ENCODE data around the gene STPG1. TPM values are rescaled to one million over a fixed set of nuclear protein-coding genes. Genes with fewer than 3 reads are reported as not detected.

Gene STPG1
- total RNA-seq, 2 experiments from 2014 or later: 1.8 to 2.4 TPM

- H3K4me3 ChIP-seq (ENCODE audit: low read length): no peak overlapping the region
- ATAC-seq (ENCODE audit: poor library complexity): no peak
- H3K27me3 ChIP-seq (ENCODE audit: control insufficient read depth in 1 of 2, insufficient read depth in 2 of 2, low read length in 2 of 2): peaks cover 17 to 20% of the 10 kb centered on the region in 2 experiments
- peaks cover 54% of the 10 kb centered on the region for H3K4me1 Mint-ChIP-seq (ENCODE audit: low read depth)
- no peaks in the 10 kb centered on the region for H3K36me3 ChIP-seq (ENCODE audit: insufficient read depth, low read length)
- no peak for DNase-seq
- H3K27me3 Mint-ChIP-seq: peaks cover 25% of the 10 kb centered on the region
- no peak for TF ChIP-seq CTCF (IDR thresholded peaks at IDR 0.05)
- ChIA-PET CTCF (interaction anchor here (1.0 kb wide), 1 partner anchor 173 kb away, joined by 3 read pairs; no protein-coding TSS in a partner anchor), POLR2A (no interaction called here)
- no peak overlapping the region for H3K27ac ChIP-seq (ENCODE audit: low read depth in 1 of 2, low read length in 2 of 2)
- H3K4me3 Mint-ChIP-seq: peak overlapping the region; percentile 78
- H3K36me3 Mint-ChIP-seq (ENCODE audit: low read depth): no peaks in the 10 kb centered on the region
- no peaks in the 10 kb centered on the region for H3K9me3 ChIP-seq (ENCODE audit: control insufficient read depth in 1 of 2, insufficient read depth in 1 of 2, low read length in 2 of 2)
- intact Hi-C loops (cut with DNase I, micrococcal nuclease): loop anchor here in 1 of 2 experiments (5.0 kb wide), 1 partner anchor 69 kb away; no protein-coding TSS in a partner anchor
- no peak overlapping the region for H3K27ac Mint-ChIP-seq
- H3K9me3 Mint-ChIP-seq: no peaks in the 10 kb centered on the region
- H3K4me1 ChIP-seq (ENCODE audit: insufficient read depth, low read length): peaks cover 46% of the 10 kb centered on the region
Measured at GRCh38 chr1:24323281-24323680, 90.3 kb downstream of the STPG1 start.

GRCh38 chr1:24322470-24323177, 91.0 kb downstream of the STPG1 start:
- H3K9me3 ChIP-seq (ENCODE audit: control insufficient read depth in 1 of 2, insufficient read depth in 1 of 2, low read length in 2 of 2): no peaks in the 10 kb centered on the region
- DNase-seq (peak in 1 of 14 experiments; percentile 14), ATAC-seq (ENCODE audit: poor library complexity) (no peak)
- no peak overlapping the region for H3K27ac ChIP-seq (ENCODE audit: low read depth in 1 of 2, low read length in 2 of 2)
- Mint-ChIP-seq H3K27me3 (peaks cover 32% of the 10 kb centered on the region), H3K27ac (no peak overlapping the region), H3K9me3 (no peaks in the 10 kb centered on the region), H3K36me3 (ENCODE audit: low read depth) (no peaks in the 10 kb centered on the region), H3K4me1 (ENCODE audit: low read depth) (peaks cover 56% of the 10 kb centered on the region), H3K4me3 (peak overlapping the region; percentile 78)
- H3K4me1 ChIP-seq (ENCODE audit: insufficient read depth, low read length): peaks cover 46% of the 10 kb centered on the region
- no peak for TF ChIP-seq CTCF (IDR thresholded peaks at IDR 0.05)
- ChIA-PET CTCF (interaction anchor here (1.0 to 3.1 kb wide), 2 partner anchors 69 to 172 kb away, joined by 3 to 10 read pairs; no protein-coding TSS in a partner anchor), POLR2A (interaction anchor here (0.8 to 1.7 kb wide), 4 partner anchors 9 to 69 kb away, joined by 3 to 7 read pairs (median 4); no protein-coding TSS in a partner anchor)
- intact Hi-C loops (cut with DNase I, micrococcal nuclease): loop anchor here in 1 of 2 experiments (5.0 kb wide), 1 partner anchor 70 kb away; no protein-coding TSS in a partner anchor
- H3K27me3 ChIP-seq (ENCODE audit: control insufficient read depth in 1 of 2, insufficient read depth in 2 of 2, low read length in 2 of 2): peaks cover 20 to 24% of the 10 kb centered on the region in 2 experiments
- H3K4me3 ChIP-seq (ENCODE audit: low read length): peak overlapping the region; percentile 58
- no peaks in the 10 kb centered on the region for H3K36me3 ChIP-seq (ENCODE audit: insufficient read depth, low read length)

GRCh38 chr1:24321697-24322469, 91.7 kb downstream of the STPG1 start:
- Histone ChIP-seq H3K4me1 (ENCODE audit: insufficient read depth, low read length) (peaks cover 46% of the 10 kb centered on the region), H3K27me3 (ENCODE audit: control insufficient read depth in 1 of 2, insufficient read depth in 2 of 2, low read length in 2 of 2) (peaks cover 20 to 29% of the 10 kb centered on the region in 2 experiments), H3K4me3 (ENCODE audit: low read length) (peak overlapping the region; percentile 58), H3K9me3 (ENCODE audit: control insufficient read depth in 1 of 2, insufficient read depth in 1 of 2, low read length in 2 of 2) (no peaks in the 10 kb centered on the region), H3K36me3 (ENCODE audit: insufficient read depth, low read length) (no peaks in the 10 kb centered on the region), H3K27ac (ENCODE audit: low read depth in 1 of 2, low read length in 2 of 2) (no peak overlapping the region)
- ChIA-PET CTCF (interaction anchor here (1.4 to 3.1 kb wide), 2 partner anchors 69 to 171 kb away, joined by 3 to 10 read pairs; no protein-coding TSS in a partner anchor), POLR2A (interaction anchor here (0.6 to 1.7 kb wide), 5 partner anchors 10 to 69 kb away, joined by 3 to 7 read pairs (median 3); no protein-coding TSS in a partner anchor)
- DNase-seq: peak; percentile 33 to 89 (median 56)
- peak; percentile 72 for ATAC-seq (ENCODE audit: poor library complexity)
- intact Hi-C loops (cut with DNase I, micrococcal nuclease): loop anchor here in 1 of 2 experiments (5.0 kb wide), 1 partner anchor 70 kb away; no protein-coding TSS in a partner anchor
- Mint-ChIP-seq H3K9me3 (no peaks in the 10 kb centered on the region), H3K27me3 (peaks cover 37% of the 10 kb centered on the region), H3K27ac (no peak overlapping the region), H3K4me1 (ENCODE audit: low read depth) (peaks cover 56% of the 10 kb centered on the region), H3K4me3 (peak overlapping the region; percentile 65), H3K36me3 (ENCODE audit: low read depth) (no peaks in the 10 kb centered on the region)
- no peak for TF ChIP-seq CTCF (IDR thresholded peaks at IDR 0.05)
